HL-60 (cell line): ENCODE measurements around the gene NOL6.

Experiments
- DNase-seq, 2 experiments: peaks; one replicate each; pipeline ENCODE4 v3.0.0-alpha.2; 2010 to 2020; ENCODE audit warnings: low read depth in 1 of 2, low spot score in 1 of 2
- H3K27ac ChIP-seq: fragments of 250-450 bp; sonication (Bioruptor Pico); replicated peaks from 2 replicates; pipeline ENCODE4 v1.5.1; 2020; ENCODE audit warnings: mild to moderate bottlenecking, moderate library complexity
- H3K27me3 ChIP-seq: fragments of 250-450 bp; sonication (Bioruptor Pico); 2 replicates; pipeline ENCODE4 v1.5.1; 2021; ENCODE audit warnings: mild to moderate bottlenecking, moderate library complexity; ENCODE audit not compliant: insufficient read depth, poor library complexity, severe bottlenecking
- H3K4me3 ChIP-seq: replicated peaks from 2 replicates; pipeline ENCODE4 v1.5.1; 2011; ENCODE audit warnings: mild to moderate bottlenecking, control low read depth, low read length; ENCODE audit not compliant: insufficient read depth
- GABPA ChIP-seq: IDR thresholded peaks from 2 replicates; pipeline ENCODE4 v1.6.1; 2012; ENCODE audit warnings: low read depth
- POLR2AphosphoS5 ChIP-seq: IDR thresholded peaks from 2 replicates; pipeline ENCODE4 v1.6.1; 2012; ENCODE audit warnings: low read depth
- SPI1 ChIP-seq: IDR thresholded peaks from 2 replicates; pipeline ENCODE4 v1.6.1; 2012; ENCODE audit warnings: low read depth, mild to moderate bottlenecking, borderline replicate concordance
- TF ChIP-seq, protein P1 (sequence below): IDR thresholded peaks from one replicate; pipeline ENCODE4 v1.5.1; 2011; ENCODE audit warnings: low read length, control low read depth, inconsistent platforms; ENCODE audit not compliant: insufficient read depth
- TF ChIP-seq, protein P2 (sequence below): IDR thresholded peaks from 2 replicates; pipeline ENCODE4 v1.6.1; 2012; ENCODE audit warnings: low read depth; ENCODE audit not compliant: insufficient replicate concordance

Gene NOL6

DNA sequence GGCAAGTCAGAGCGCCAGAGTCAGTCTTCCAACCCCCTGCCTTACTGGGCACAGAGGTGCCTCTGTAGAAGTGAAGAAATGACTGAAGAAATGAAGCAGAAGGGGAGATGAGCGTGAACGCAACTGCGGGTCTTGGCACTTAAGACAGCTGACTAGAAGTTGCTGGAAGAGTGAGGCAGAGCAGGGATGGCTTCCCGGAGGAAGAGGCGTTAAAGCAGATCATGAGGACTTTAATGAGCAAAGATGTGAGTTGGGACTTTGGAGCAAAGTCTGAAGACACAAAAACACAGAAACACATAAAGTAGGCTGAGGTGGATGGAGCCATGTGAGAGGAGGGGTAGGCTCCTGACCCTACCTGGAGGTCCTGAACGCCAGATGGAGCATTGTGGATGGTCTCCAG is 33.5 kb downstream of the NOL6 start:
- H3K4me3 ChIP-seq: no peak overlapping the region
- no peak overlapping the region for H3K27ac ChIP-seq
- DNase-seq: no peak
- no peak for TF ChIP-seq POLR2AphosphoS5
- no peak for TF ChIP-seq GABPA
- TF ChIP-seq, protein P1, sequence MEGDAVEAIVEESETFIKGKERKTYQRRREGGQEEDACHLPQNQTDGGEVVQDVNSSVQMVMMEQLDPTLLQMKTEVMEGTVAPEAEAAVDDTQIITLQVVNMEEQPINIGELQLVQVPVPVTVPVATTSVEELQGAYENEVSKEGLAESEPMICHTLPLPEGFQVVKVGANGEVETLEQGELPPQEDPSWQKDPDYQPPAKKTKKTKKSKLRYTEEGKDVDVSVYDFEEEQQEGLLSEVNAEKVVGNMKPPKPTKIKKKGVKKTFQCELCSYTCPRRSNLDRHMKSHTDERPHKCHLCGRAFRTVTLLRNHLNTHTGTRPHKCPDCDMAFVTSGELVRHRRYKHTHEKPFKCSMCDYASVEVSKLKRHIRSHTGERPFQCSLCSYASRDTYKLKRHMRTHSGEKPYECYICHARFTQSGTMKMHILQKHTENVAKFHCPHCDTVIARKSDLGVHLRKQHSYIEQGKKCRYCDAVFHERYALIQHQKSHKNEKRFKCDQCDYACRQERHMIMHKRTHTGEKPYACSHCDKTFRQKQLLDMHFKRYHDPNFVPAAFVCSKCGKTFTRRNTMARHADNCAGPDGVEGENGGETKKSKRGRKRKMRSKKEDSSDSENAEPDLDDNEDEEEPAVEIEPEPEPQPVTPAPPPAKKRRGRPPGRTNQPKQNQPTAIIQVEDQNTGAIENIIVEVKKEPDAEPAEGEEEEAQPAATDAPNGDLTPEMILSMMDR: no peak
- TF ChIP-seq, protein P2, sequence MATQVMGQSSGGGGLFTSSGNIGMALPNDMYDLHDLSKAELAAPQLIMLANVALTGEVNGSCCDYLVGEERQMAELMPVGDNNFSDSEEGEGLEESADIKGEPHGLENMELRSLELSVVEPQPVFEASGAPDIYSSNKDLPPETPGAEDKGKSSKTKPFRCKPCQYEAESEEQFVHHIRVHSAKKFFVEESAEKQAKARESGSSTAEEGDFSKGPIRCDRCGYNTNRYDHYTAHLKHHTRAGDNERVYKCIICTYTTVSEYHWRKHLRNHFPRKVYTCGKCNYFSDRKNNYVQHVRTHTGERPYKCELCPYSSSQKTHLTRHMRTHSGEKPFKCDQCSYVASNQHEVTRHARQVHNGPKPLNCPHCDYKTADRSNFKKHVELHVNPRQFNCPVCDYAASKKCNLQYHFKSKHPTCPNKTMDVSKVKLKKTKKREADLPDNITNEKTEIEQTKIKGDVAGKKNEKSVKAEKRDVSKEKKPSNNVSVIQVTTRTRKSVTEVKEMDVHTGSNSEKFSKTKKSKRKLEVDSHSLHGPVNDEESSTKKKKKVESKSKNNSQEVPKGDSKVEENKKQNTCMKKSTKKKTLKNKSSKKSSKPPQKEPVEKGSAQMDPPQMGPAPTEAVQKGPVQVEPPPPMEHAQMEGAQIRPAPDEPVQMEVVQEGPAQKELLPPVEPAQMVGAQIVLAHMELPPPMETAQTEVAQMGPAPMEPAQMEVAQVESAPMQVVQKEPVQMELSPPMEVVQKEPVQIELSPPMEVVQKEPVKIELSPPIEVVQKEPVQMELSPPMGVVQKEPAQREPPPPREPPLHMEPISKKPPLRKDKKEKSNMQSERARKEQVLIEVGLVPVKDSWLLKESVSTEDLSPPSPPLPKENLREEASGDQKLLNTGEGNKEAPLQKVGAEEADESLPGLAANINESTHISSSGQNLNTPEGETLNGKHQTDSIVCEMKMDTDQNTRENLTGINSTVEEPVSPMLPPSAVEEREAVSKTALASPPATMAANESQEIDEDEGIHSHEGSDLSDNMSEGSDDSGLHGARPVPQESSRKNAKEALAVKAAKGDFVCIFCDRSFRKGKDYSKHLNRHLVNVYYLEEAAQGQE: no peak
- no peak for TF ChIP-seq SPI1
- H3K27me3 ChIP-seq: no peaks in the 10 kb centered on the region

DNA sequence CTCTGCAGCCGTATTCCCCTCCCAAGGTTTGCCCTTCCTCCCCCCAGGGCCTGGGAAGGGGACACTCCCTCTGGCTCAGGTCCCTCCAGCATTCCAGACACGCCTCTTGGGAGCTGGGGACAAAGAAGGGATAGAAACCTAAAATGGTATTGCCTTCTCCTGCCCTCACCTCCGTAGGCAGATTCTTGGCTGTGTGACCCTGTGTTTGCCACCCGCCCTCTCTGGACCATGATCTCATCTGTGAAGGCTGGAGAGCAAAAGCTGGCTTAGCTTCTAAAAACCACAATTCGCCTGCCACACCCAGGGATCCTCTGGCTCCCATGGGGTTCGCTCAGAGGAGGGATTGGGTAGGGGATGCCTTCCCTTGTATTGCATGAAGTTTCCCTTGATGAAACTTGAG is 34.0 kb downstream of the NOL6 start:
- Histone ChIP-seq H3K27me3 (no peaks in the 10 kb centered on the region), H3K27ac (no peak overlapping the region), H3K4me3 (no peak overlapping the region)
- TF ChIP-seq, protein P1: no peak
- TF ChIP-seq GABPA (no peak), POLR2AphosphoS5 (no peak), SPI1 (no peak)
- TF ChIP-seq, protein P2: no peak
- DNase-seq: no peak

DNA sequence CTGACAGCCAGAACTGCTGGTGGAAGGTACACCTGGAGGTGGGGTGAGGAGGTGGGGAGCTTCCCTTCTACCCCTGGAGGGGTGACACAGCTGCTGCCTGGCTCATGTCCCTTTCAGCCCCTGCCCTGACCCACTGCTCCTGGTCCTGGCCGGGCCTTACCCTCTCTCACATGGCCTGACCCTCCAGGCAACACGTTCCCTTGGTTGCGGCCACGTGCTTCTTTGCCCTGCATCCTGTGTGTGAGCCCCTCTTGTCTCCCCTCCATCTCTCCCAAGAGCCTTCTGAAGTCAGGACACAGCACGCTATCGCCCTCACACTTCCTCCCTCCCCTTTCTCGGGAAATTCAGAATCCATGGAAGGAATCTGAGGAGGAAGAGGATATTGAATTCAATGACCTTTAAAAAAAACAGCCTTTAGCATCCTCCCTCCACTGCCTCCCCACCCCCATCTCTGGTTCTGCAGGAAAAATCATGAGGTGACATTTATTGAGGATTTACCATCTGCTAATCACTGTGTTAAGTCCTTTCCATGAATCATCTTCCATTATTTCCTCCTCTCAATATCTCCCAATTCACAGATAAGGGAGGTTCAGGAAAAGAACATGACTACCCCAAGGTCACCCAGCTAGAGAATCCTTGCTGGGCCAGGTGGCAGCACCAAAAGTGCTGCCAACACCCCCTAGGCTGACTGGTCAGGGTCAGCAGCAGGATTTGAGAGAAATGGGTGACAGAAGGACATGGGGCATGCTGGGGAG is 34.6 kb downstream of the NOL6 start:
- no peaks in the 10 kb centered on the region for H3K27me3 ChIP-seq
- H3K27ac ChIP-seq: no peak overlapping the region
- TF ChIP-seq, protein P2: no peak
- TF ChIP-seq, protein P1: no peak
- no peak for DNase-seq
- H3K4me3 ChIP-seq: no peak overlapping the region
